SH-SY5Y (cell line): ENCODE measurements around the gene B4GALT6.

Source experiments
- GATA2 ChIP-seq: IDR thresholded peaks from 2 replicates; pipeline ENCODE4 v1.6.1; 2011; ENCODE audit warnings: mild to moderate bottlenecking, low read depth, low read length
- GATA3 ChIP-seq: IDR thresholded peaks from 2 replicates; pipeline ENCODE4 v1.6.1; 2011; ENCODE audit warnings: low read depth, mild to moderate bottlenecking, low read length, moderate library complexity

The B4GALT6 gene

GRCh38 chr18:31700990-31701389 is 16.6 kb upstream of the B4GALT6 start:
- TF ChIP-seq GATA2 (no peak), GATA3 (no peak)

GRCh38 chr18:31697351-31698298 is 13.2 kb upstream of the B4GALT6 start:
- TF ChIP-seq GATA3 (no peak), GATA2 (no peak)

- TF ChIP-seq GATA2 (peak; percentile 41; the same call in 1 of the 2 replicates), GATA3 (peak; percentile 65; the same call in 1 of the 2 replicates)
Measured at GRCh38 chr18:31695989-31696388, 11.6 kb upstream of the B4GALT6 start.

- TF ChIP-seq GATA2 (no peak), GATA3 (no peak)
Measured at GRCh38 chr18:31694297-31694696, 9.9 kb upstream of the B4GALT6 start.

GRCh38 chr18:31688606-31689005 is 4.2 kb upstream of the B4GALT6 start:
- TF ChIP-seq GATA3 (no peak), GATA2 (0 out of 2 replicates have a peak, but pooled peaks have one; percentile 11)

- TF ChIP-seq GATA2 = no peak
- TF ChIP-seq GATA3 = no peak
Measured at GRCh38 chr18:31686986-31687928, 2.9 kb upstream of the B4GALT6 start.

GRCh38 chr18:31686572-31686971 is 2.2 kb upstream of the B4GALT6 start:
- TF ChIP-seq GATA2 (no peak), GATA3 (no peak)

GRCh38 chr18:31685097-31686082 is 1.0 kb upstream of the B4GALT6 start:
- TF ChIP-seq GATA3 (no peak), GATA2 (no peak)

GRCh38 chr18:31683968-31684278 is 458 bp downstream of the B4GALT6 start:
- TF ChIP-seq GATA2 (no peak), GATA3 (no peak)

- TF ChIP-seq GATA2 (no peak), GATA3 (no peak)
Measured at GRCh38 chr18:31683106-31683505, 1.3 kb downstream of the B4GALT6 start.

- TF ChIP-seq GATA2 (no peak), GATA3 (no peak)
Measured at GRCh38 chr18:31680831-31681568, 3.4 kb downstream of the B4GALT6 start.

GRCh38 chr18:31680433-31680811 is 4.0 kb downstream of the B4GALT6 start:
- TF ChIP-seq GATA3 (no peak), GATA2 (no peak)
